WTC11 (cell line): ENCODE results near the gene SHC2. TPM values are rescaled to one million over a fixed set of nuclear protein-coding genes. Genes with fewer than 3 reads are reported as not detected.

ENCODE experiments used
- ATAC-seq: fragments of 200-7000 bp; cut with Tn5 transposase; 2 replicates; pipeline ENCODE4 v1.10.0; 2021; ENCODE audit warnings: mild to moderate bottlenecking, moderate library complexity
- CTCF ChIA-PET: fragments of 300-600 bp; sonication (Branson Sonifier 250); formaldehyde crosslinking; loops from one replicate; lab custom pipeline; 2021; ENCODE audit warnings: antibody characterized with exemption; lab: Charles Lee
- POLR2A ChIA-PET: fragments of 350-600 bp; sonication (Branson Sonifier 250); formaldehyde crosslinking; loops from one replicate; lab custom pipeline; 2021; ENCODE audit warnings: antibody characterized with exemption; lab: Charles Lee
- DNase-seq: peaks from one replicate; pipeline ENCODE4 v3.0.0; 2021; ENCODE audit warnings: low spot score
- H3K27ac Mint-ChIP-seq: 2 replicates; pipeline ENCODE4 v1.8.0; 2021; ENCODE audit warnings: mixed read lengths
- H3K27me3 Mint-ChIP-seq: 2 replicates; pipeline ENCODE4 v1.8.0; 2021; ENCODE audit warnings: low read depth, mild to moderate bottlenecking, moderate library complexity, mixed read lengths
- H3K36me3 Mint-ChIP-seq: 2 replicates; pipeline ENCODE4 v1.8.0; 2021; ENCODE audit warnings: mixed read lengths
- H3K4me1 Mint-ChIP-seq: 2 replicates; pipeline ENCODE4 v1.8.0; 2022; ENCODE audit warnings: mixed read lengths
- H3K4me3 Mint-ChIP-seq: 2 replicates; pipeline ENCODE4 v1.8.0; 2021; ENCODE audit warnings: mild to moderate bottlenecking, moderate library complexity, mixed read lengths
- H3K9me3 Mint-ChIP-seq: 2 replicates; pipeline ENCODE4 v1.8.0; 2021; ENCODE audit warnings: mixed read lengths
- ATF3 ChIP-seq: sonication (generic); formaldehyde crosslinking; conservative IDR thresholded peaks from 2 replicates; pipeline ENCODE4 v1.8.1; 2022; ENCODE audit warnings: mild to moderate bottlenecking, missing genetic modification reagents
- CREM ChIP-seq: sonication (generic); formaldehyde crosslinking; IDR thresholded peaks from 2 replicates; pipeline ENCODE4 v1.8.1; 2022; ENCODE audit warnings: mild to moderate bottlenecking, missing genetic modification reagents, moderate library complexity
- E2F4 ChIP-seq: sonication (generic); formaldehyde crosslinking; IDR thresholded peaks from 2 replicates; pipeline ENCODE4 v1.8.1; 2022; ENCODE audit warnings: low read depth, mild to moderate bottlenecking, moderate library complexity, missing genetic modification reagents, borderline replicate concordance
- E2F5 ChIP-seq: sonication (generic); formaldehyde crosslinking; IDR thresholded peaks from 2 replicates; pipeline ENCODE4 v1.8.1; 2022; ENCODE audit warnings: mild to moderate bottlenecking, moderate library complexity, missing genetic modification reagents
- FOXJ3 ChIP-seq: sonication (generic); formaldehyde crosslinking; IDR thresholded peaks from 2 replicates; pipeline ENCODE4 v1.9.0; 2021; ENCODE audit warnings: missing genetic modification reagents, mild to moderate bottlenecking, borderline replicate concordance
- FOXP4 ChIP-seq: sonication (generic); formaldehyde crosslinking; IDR thresholded peaks from 2 replicates; pipeline ENCODE4 v1.8.0; 2022; ENCODE audit warnings: mild to moderate bottlenecking, missing genetic modification reagents
- GRHL2 ChIP-seq: fragments of 250-450 bp; sonication (Bioruptor Pico); IDR thresholded peaks from 2 replicates; pipeline ENCODE4 v1.8.0; 2022; ENCODE audit warnings: mild to moderate bottlenecking, moderate library complexity; ENCODE audit not compliant: insufficient replicate concordance, severe bottlenecking
- GTF2I ChIP-seq: fragments of 250-450 bp; sonication (Bioruptor Pico); conservative IDR thresholded peaks from 2 replicates; pipeline ENCODE4 v1.4.0; 2021; ENCODE audit warnings: mild to moderate bottlenecking
- HMGA2 ChIP-seq: fragments of 250-450 bp; sonication (Bioruptor Pico); IDR thresholded peaks from 2 replicates; pipeline ENCODE4 v1.4.0; 2021; ENCODE audit warnings: mild to moderate bottlenecking, moderate library complexity
- HMGXB4 ChIP-seq: sonication (generic); formaldehyde crosslinking; IDR thresholded peaks from 2 replicates; pipeline ENCODE4 v1.8.1; 2023; ENCODE audit warnings: mild to moderate bottlenecking, moderate library complexity, missing genetic modification reagents
- IRF2 ChIP-seq: sonication (generic); formaldehyde crosslinking; IDR thresholded peaks from 2 replicates; pipeline ENCODE4 v1.8.0; 2022; ENCODE audit warnings: low read depth, missing genetic modification reagents, borderline replicate concordance
- MAX ChIP-seq: sonication (generic); formaldehyde crosslinking; IDR thresholded peaks from 2 replicates; pipeline ENCODE4 v1.8.0; 2022; ENCODE audit warnings: mild to moderate bottlenecking, missing genetic modification reagents
- NFATC4 ChIP-seq: fragments of 250-450 bp; sonication (Bioruptor Pico); IDR thresholded peaks from 2 replicates; pipeline ENCODE4 v1.9.0; 2021; ENCODE audit warnings: mild to moderate bottlenecking
- NFE2L1 ChIP-seq: sonication (generic); formaldehyde crosslinking; IDR thresholded peaks from 2 replicates; pipeline ENCODE4 v1.8.1; 2023; ENCODE audit warnings: missing genetic modification reagents
- RELA ChIP-seq: sonication (generic); formaldehyde crosslinking; IDR thresholded peaks from 2 replicates; pipeline ENCODE4 v1.8.1; 2022; ENCODE audit warnings: missing genetic modification reagents, mild to moderate bottlenecking, borderline replicate concordance
- RORB ChIP-seq: fragments of 250-450 bp; sonication (Bioruptor Pico); IDR thresholded peaks from 2 replicates; pipeline ENCODE4 v1.9.0; 2021; ENCODE audit warnings: mild to moderate bottlenecking
- SMAD3 ChIP-seq: sonication (generic); formaldehyde crosslinking; IDR thresholded peaks from 2 replicates; pipeline ENCODE4 v1.8.0; 2022; ENCODE audit warnings: missing genetic modification reagents, mild to moderate bottlenecking, borderline replicate concordance
- TP53 ChIP-seq: sonication (generic); formaldehyde crosslinking; IDR thresholded peaks from 2 replicates; pipeline ENCODE4 v1.8.1; 2023; ENCODE audit warnings: mild to moderate bottlenecking, missing genetic modification reagents
- USF1 ChIP-seq: sonication (generic); formaldehyde crosslinking; IDR thresholded peaks from 2 replicates; pipeline ENCODE4 v1.8.0; 2022; ENCODE audit warnings: mild to moderate bottlenecking, missing genetic modification reagents
- ZBTB43 ChIP-seq: sonication (generic); formaldehyde crosslinking; IDR thresholded peaks from 2 replicates; pipeline ENCODE4 v1.8.1; 2023; ENCODE audit warnings: mild to moderate bottlenecking, missing genetic modification reagents
- ZNF281 ChIP-seq: sonication (generic); formaldehyde crosslinking; IDR thresholded peaks from 2 replicates; pipeline ENCODE4 v1.8.0; 2023; ENCODE audit warnings: mild to moderate bottlenecking, missing genetic modification reagents
- ZNF512 ChIP-seq: sonication (generic); formaldehyde crosslinking; IDR thresholded peaks from 2 replicates; pipeline ENCODE4 v1.8.1; 2022; ENCODE audit warnings: missing genetic modification reagents, borderline replicate concordance
- total RNA-seq: library from RNA; stranded (reverse); gene quantifications from 3 replicates; pipeline ENCODE4 v1.2.3, GENCODE V29; 2021

Gene SHC2
- total RNA-seq, 1 experiment from 2014 or later, result 8.4 TPM

GRCh38 chr19:383922-384798 lies 76.7 kb downstream of the SHC2 start:
- Mint-ChIP-seq H3K9me3 (peaks cover 8% of the 10 kb centered on the region), H3K4me1 (peaks cover 28% of the 10 kb centered on the region), H3K27me3 (peaks cover 17% of the 10 kb centered on the region), H3K36me3 (peaks cover 2% of the 10 kb centered on the region; the same call in 1 of the 2 replicates), H3K4me3 (no peak overlapping the region), H3K27ac (no peak overlapping the region)
- ChIA-PET POLR2A (no interaction called here), CTCF (interaction anchor here (0.5 to 2.5 kb wide), 27 partner anchors 10 to 1490 kb away, joined by 3 to 32 read pairs (median 5); partner anchors contain the start of genes MADCAM1 and TPGS1)
- DNase-seq (peak; percentile 83), ATAC-seq (peak; percentile 98)
- TF ChIP-seq RORB, result no peak
- TF ChIP-seq E2F4 (CRISPR knock-in tag), result no peak
- no peak for TF ChIP-seq ATF3
- TF ChIP-seq GRHL2 (CRISPR knock-in tag), result no peak
- TF ChIP-seq E2F5, result no peak
- no peak for TF ChIP-seq SMAD3 (CRISPR knock-in tag)
- no peak for TF ChIP-seq FOXJ3 (CRISPR knock-in tag)
- TF ChIP-seq ZNF281 (CRISPR knock-in tag), result no peak
- TF ChIP-seq IRF2 (CRISPR knock-in tag), result no peak
- TF ChIP-seq USF1 (CRISPR knock-in tag), result 0 out of 2 replicates have a peak, but pooled peaks have one; percentile 14
- 0 out of 2 replicates have a peak, but pooled peaks have one; percentile 16 for TF ChIP-seq FOXP4
- TF ChIP-seq ZBTB43 (CRISPR knock-in tag), result no peak
- no peak for TF ChIP-seq RELA (CRISPR knock-in tag)
- no peak for TF ChIP-seq NFATC4 (CRISPR knock-in tag)
- no peak for TF ChIP-seq NFE2L1 (CRISPR knock-in tag)
- TF ChIP-seq TP53 (CRISPR knock-in tag), result no peak
- TF ChIP-seq GTF2I (CRISPR knock-in tag), result no peak
- no peak for TF ChIP-seq ZNF512 (CRISPR knock-in tag)
- TF ChIP-seq MAX, result peak; percentile 61
- no peak for TF ChIP-seq CREM (CRISPR knock-in tag)
- no peak for TF ChIP-seq HMGA2 (CRISPR knock-in tag)
- no peak for TF ChIP-seq HMGXB4 (CRISPR knock-in tag)
